ENCODE results near the gene STXBP5. TPM values are rescaled to one million over a fixed set of nuclear protein-coding genes. Genes with fewer than 3 reads are reported as not detected.

Gene STXBP5
- total RNA-seq, 1 experiment from 2014 or later: 17.9 TPM

DNA sequence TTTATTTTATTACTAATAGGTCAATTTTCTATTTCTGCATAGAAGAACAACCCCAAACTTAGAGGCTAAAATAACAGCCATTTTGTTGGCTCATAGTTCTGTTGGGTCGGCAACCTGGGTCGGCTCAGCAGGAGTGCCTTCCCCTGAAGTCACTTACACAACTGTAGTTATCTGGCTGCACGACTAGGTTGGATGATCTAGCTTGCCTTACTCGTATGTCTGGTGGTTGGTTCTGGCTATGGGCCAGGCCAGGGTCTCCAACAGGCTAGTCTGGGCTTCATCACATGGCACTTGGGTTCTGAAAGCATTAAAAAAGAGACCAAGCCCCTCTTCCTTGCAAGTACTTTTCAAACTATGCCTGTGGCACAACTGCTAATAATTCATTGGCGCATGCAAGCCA, 53.5 kb downstream of the STXBP5 start:
- Histone ChIP-seq H3K9me3 (no peaks in the 10 kb centered on the region), H3K36me3 (ENCODE audit: control insufficient read depth, insufficient read depth, low read length) (no peaks in the 10 kb centered on the region), H3K27me3 (replicated peaks; ENCODE audit: control insufficient read depth, insufficient read depth, low read length) (no peaks in the 10 kb centered on the region), H3K4me1 (no peaks in the 10 kb centered on the region), H3K4me3 (ENCODE audit: low read depth, low read length) (no peak overlapping the region)
- H3K9me3 Mint-ChIP-seq (ENCODE audit: unreplicated experiment): no peaks in the 10 kb centered on the region
- H3K36me3 Mint-ChIP-seq (ENCODE audit: insufficient read depth, unreplicated experiment): peaks cover 3% of the 10 kb centered on the region
- intact Hi-C loops (cut with micrococcal nuclease; ENCODE audit: unreplicated experiment): no loop called here
- POLR2A ChIA-PET: no interaction called here
- CTCF ChIA-PET: no interaction called here
- H3K4me1 Mint-ChIP-seq (ENCODE audit: low read depth, unreplicated experiment): no peaks in the 10 kb centered on the region
- no peak for TF ChIP-seq CTCF (IDR thresholded peaks at IDR 0.05; ENCODE audit: insufficient read depth in 1 of 2, low read depth in 1 of 2, low read length in 1 of 2, severe bottlenecking in 1 of 2, unreplicated experiment in 1 of 2)
- no TSS peak for BruUV-seq (replicated peaks)
- DNase-seq: no peak
- H3K27ac Mint-ChIP-seq (ENCODE audit: unreplicated experiment): no peak overlapping the region
- no peaks in the 10 kb centered on the region for H3K27me3 Mint-ChIP-seq (ENCODE audit: insufficient read depth, unreplicated experiment)
- H3K4me3 Mint-ChIP-seq (ENCODE audit: unreplicated experiment): no peak overlapping the region

DNA sequence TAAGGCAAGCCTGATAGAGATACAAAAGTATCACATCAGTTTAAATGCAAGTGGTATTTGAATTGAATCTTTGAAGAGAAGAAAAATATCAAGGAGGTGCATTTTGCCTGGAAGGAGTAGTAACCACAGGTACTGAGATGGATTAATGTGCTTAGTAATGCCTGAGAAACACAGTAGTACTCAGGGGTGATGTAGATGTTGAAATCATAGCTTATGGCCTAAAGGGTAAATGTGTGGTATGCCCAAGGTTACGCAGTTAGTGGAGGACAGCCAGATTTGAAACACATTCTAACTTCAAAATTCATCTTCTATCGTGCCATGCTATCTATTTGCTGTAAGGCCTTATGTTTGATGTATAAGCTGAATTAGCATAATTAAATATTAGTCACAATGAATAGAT, 55.9 kb downstream of the STXBP5 start:
- DNase-seq: no peak
- BruUV-seq (replicated peaks): no TSS peak
- intact Hi-C loops (cut with micrococcal nuclease; ENCODE audit: unreplicated experiment): no loop called here
- Mint-ChIP-seq H3K4me3 (ENCODE audit: unreplicated experiment) (no peak overlapping the region), H3K36me3 (ENCODE audit: insufficient read depth, unreplicated experiment) (no peaks in the 10 kb centered on the region), H3K27ac (ENCODE audit: unreplicated experiment) (no peak overlapping the region), H3K9me3 (ENCODE audit: unreplicated experiment) (no peaks in the 10 kb centered on the region), H3K4me1 (ENCODE audit: low read depth, unreplicated experiment) (no peaks in the 10 kb centered on the region), H3K27me3 (ENCODE audit: insufficient read depth, unreplicated experiment) (no peaks in the 10 kb centered on the region)
- TF ChIP-seq CTCF (IDR thresholded peaks at IDR 0.05; ENCODE audit: insufficient read depth in 1 of 2, low read depth in 1 of 2, low read length in 1 of 2, severe bottlenecking in 1 of 2, unreplicated experiment in 1 of 2): no peak
- ChIA-PET POLR2A (no interaction called here), CTCF (no interaction called here)
- H3K36me3 ChIP-seq (ENCODE audit: control insufficient read depth, insufficient read depth, low read length): no peaks in the 10 kb centered on the region
- no peaks in the 10 kb centered on the region for H3K9me3 ChIP-seq
- H3K4me3 ChIP-seq (ENCODE audit: low read depth, low read length): no peak overlapping the region
- H3K4me1 ChIP-seq: no peaks in the 10 kb centered on the region
- no peaks in the 10 kb centered on the region for H3K27me3 ChIP-seq (replicated peaks; ENCODE audit: control insufficient read depth, insufficient read depth, low read length)

DNA sequence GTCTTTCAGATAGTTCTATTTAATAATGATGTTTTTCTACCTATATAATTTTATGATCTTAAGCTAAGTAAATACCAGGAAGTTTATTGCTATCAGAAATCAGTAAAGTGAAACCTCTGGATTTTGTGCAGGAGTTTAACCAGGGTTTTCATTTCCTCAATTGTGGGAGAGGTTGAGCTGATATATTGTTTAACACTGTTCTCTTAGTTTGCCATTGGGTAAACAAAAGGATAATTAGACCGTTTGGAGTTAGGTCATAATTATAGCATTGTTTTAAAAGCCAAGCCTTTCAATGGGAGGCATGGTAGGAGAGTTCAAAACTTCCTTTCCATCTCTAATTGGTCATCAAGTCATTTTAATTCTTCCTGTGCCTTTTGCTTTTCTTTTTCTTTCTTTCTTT, 58.7 kb downstream of the STXBP5 start:
- no TSS peak for BruUV-seq (replicated peaks)
- H3K27ac Mint-ChIP-seq (ENCODE audit: unreplicated experiment): no peak overlapping the region
- no peaks in the 10 kb centered on the region for H3K9me3 ChIP-seq
- no peaks in the 10 kb centered on the region for H3K36me3 ChIP-seq (ENCODE audit: control insufficient read depth, insufficient read depth, low read length)
- POLR2A ChIA-PET: no interaction called here
- no peaks in the 10 kb centered on the region for H3K4me1 ChIP-seq
- H3K4me3 Mint-ChIP-seq (ENCODE audit: unreplicated experiment): no peak overlapping the region
- no peaks in the 10 kb centered on the region for H3K4me1 Mint-ChIP-seq (ENCODE audit: low read depth, unreplicated experiment)
- DNase-seq: no peak
- no peak overlapping the region for H3K4me3 ChIP-seq (ENCODE audit: low read depth, low read length)
- CTCF ChIA-PET: no interaction called here
- intact Hi-C loops (cut with micrococcal nuclease; ENCODE audit: unreplicated experiment): no loop called here
- H3K36me3 Mint-ChIP-seq (ENCODE audit: insufficient read depth, unreplicated experiment): peaks cover 7% of the 10 kb centered on the region
- no peaks in the 10 kb centered on the region for H3K27me3 Mint-ChIP-seq (ENCODE audit: insufficient read depth, unreplicated experiment)
- H3K9me3 Mint-ChIP-seq (ENCODE audit: unreplicated experiment): no peaks in the 10 kb centered on the region
- no peak for TF ChIP-seq CTCF (IDR thresholded peaks at IDR 0.05; ENCODE audit: insufficient read depth in 1 of 2, low read depth in 1 of 2, low read length in 1 of 2, severe bottlenecking in 1 of 2, unreplicated experiment in 1 of 2)
- no peaks in the 10 kb centered on the region for H3K27me3 ChIP-seq (replicated peaks; ENCODE audit: control insufficient read depth, insufficient read depth, low read length)

Data from Caco-2 (cell line).